Upper lobe of left lung (tissue), 4 donors: ENCODE measurements around the gene ECE1.

Experiments used
- POLR2A ChIP-seq, 4 donors: fragments of 450-650 bp; IDR thresholded peaks; one replicate each; pipeline ENCODE4 v1.5.1; 2016 to 2017; ENCODE audit warnings: antibody characterized with exemption in 4 of 4, mild to moderate bottlenecking in 2 of 4
- POLR2AphosphoS5 ChIP-seq, 2 donors: sonication (generic); formaldehyde crosslinking; IDR thresholded peaks; one replicate each; pipeline ENCODE4 v1.5.1; 2017; ENCODE audit warnings: antibody characterized with exemption in 2 of 2
- TF ChIP-seq, protein P1 (sequence below), 6 experiments: fragments of 450-650 bp in 4 of 6; fragments of 200-600 bp in 2 of 6; sonication (generic) in 2 of 6; IDR thresholded peaks; one replicate each; pipeline ENCODE4 v1.5.1; 2016 to 2019; ENCODE audit warnings: antibody characterized with exemption in 6 of 6

GRCh38 chr1:21317690-21318043, 27.4 kb upstream of the ECE1 start:
- TF ChIP-seq, protein P1, sequence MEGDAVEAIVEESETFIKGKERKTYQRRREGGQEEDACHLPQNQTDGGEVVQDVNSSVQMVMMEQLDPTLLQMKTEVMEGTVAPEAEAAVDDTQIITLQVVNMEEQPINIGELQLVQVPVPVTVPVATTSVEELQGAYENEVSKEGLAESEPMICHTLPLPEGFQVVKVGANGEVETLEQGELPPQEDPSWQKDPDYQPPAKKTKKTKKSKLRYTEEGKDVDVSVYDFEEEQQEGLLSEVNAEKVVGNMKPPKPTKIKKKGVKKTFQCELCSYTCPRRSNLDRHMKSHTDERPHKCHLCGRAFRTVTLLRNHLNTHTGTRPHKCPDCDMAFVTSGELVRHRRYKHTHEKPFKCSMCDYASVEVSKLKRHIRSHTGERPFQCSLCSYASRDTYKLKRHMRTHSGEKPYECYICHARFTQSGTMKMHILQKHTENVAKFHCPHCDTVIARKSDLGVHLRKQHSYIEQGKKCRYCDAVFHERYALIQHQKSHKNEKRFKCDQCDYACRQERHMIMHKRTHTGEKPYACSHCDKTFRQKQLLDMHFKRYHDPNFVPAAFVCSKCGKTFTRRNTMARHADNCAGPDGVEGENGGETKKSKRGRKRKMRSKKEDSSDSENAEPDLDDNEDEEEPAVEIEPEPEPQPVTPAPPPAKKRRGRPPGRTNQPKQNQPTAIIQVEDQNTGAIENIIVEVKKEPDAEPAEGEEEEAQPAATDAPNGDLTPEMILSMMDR (IDR thresholded peaks at IDR 0.05), result no peak
- no peak for TF ChIP-seq POLR2AphosphoS5 (IDR thresholded peaks at IDR 0.05)
- TF ChIP-seq POLR2A (IDR thresholded peaks at IDR 0.05), result no peak
